KMS-11 (cell line): ENCODE data around the gene FBXO5.

ENCODE experiments used
- H2AFZ ChIP-seq: fragments of 200-600 bp; sonication (generic); 2 replicates; pipeline ENCODE4 v1.6.1; 2016; ENCODE audit warnings: antibody characterized with exemption, mixed run types, low read depth
- H3K27ac ChIP-seq: fragments of 200-600 bp; sonication (generic); 2 replicates; pipeline ENCODE4 v1.6.1; 2016; ENCODE audit warnings: mild to moderate bottlenecking, mixed run types
- H3K27me3 ChIP-seq: fragments of 200-600 bp; sonication (generic); 2 replicates; pipeline ENCODE4 v1.6.1; 2017; ENCODE audit warnings: mild to moderate bottlenecking, low read depth, mixed run types, moderate library complexity; ENCODE audit not compliant: insufficient read depth
- H3K36me3 ChIP-seq: fragments of 200-600 bp; sonication (generic); 2 replicates; pipeline ENCODE4 v1.6.1; 2017; ENCODE audit warnings: mild to moderate bottlenecking, mixed run types; ENCODE audit not compliant: insufficient read depth
- H3K4me1 ChIP-seq: fragments of 200-600 bp; sonication (generic); 2 replicates; pipeline ENCODE4 v1.6.1; 2016; ENCODE audit warnings: mild to moderate bottlenecking, low read depth, mixed run types; ENCODE audit not compliant: poor library complexity, severe bottlenecking
- H3K4me2 ChIP-seq: fragments of 200-600 bp; sonication (generic); 2 replicates; pipeline ENCODE4 v1.7.0; 2016; ENCODE audit warnings: mild to moderate bottlenecking, mixed run types
- H3K4me3 ChIP-seq: fragments of 200-600 bp; sonication (generic); IDR thresholded peaks from 2 replicates; pipeline ENCODE4 v1.6.1; 2017; ENCODE audit warnings: low read depth, low read length, mixed read lengths; ENCODE audit not compliant: insufficient read depth
- H3K79me2 ChIP-seq: fragments of 200-600 bp; sonication (generic); 2 replicates; pipeline ENCODE4 v1.6.1; 2016; ENCODE audit warnings: low read depth, mixed run types; ENCODE audit not compliant: insufficient read depth
- H3K9ac ChIP-seq: fragments of 200-600 bp; sonication (generic); 2 replicates; pipeline ENCODE4 v1.6.1; 2016; ENCODE audit warnings: mild to moderate bottlenecking, mixed run types
- H4K20me1 ChIP-seq: fragments of 200-600 bp; sonication (generic); 2 replicates; pipeline ENCODE4 v1.6.1; 2016; ENCODE audit warnings: mild to moderate bottlenecking, mixed run types; ENCODE audit not compliant: insufficient read depth
- TF ChIP-seq, protein P1 (sequence below): fragments of 200-600 bp; sonication (generic); conservative IDR thresholded peaks from 2 replicates; pipeline ENCODE4 v1.6.1; 2017; ENCODE audit warnings: low read depth, mild to moderate bottlenecking, antibody characterized with exemption, low read length, moderate library complexity, mixed read lengths

FBXO5 gene

DNA sequence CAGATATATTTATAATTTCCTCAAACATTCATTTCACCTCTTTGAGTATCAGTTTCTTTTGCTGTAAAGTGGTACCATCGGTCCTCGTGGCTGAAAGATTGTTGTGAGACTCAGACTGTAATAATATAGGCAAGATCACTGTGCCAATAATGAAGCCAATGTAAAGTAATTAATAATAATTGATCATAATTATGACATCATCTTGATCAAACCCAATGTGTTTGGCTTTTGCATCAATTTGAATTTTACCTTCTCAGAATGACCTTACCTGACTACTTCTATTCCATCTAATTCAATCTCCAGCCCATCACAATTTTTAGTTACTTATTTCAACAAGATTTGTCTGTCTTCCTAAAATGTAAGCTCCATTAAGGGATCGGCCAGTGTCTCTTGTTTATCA is 35.5 kb upstream of the FBXO5 start:
- H3K27me3 ChIP-seq, result no peaks in the 10 kb centered on the region
- H3K27ac ChIP-seq, result no peak overlapping the region
- H4K20me1 ChIP-seq, result no peaks in the 10 kb centered on the region
- H3K4me3 ChIP-seq, result no peak overlapping the region
- no peaks in the 10 kb centered on the region for H3K4me1 ChIP-seq
- no peaks in the 10 kb centered on the region for H3K36me3 ChIP-seq
- no peaks in the 10 kb centered on the region for H3K79me2 ChIP-seq
- no peak overlapping the region for H3K4me2 ChIP-seq
- TF ChIP-seq, protein P1, sequence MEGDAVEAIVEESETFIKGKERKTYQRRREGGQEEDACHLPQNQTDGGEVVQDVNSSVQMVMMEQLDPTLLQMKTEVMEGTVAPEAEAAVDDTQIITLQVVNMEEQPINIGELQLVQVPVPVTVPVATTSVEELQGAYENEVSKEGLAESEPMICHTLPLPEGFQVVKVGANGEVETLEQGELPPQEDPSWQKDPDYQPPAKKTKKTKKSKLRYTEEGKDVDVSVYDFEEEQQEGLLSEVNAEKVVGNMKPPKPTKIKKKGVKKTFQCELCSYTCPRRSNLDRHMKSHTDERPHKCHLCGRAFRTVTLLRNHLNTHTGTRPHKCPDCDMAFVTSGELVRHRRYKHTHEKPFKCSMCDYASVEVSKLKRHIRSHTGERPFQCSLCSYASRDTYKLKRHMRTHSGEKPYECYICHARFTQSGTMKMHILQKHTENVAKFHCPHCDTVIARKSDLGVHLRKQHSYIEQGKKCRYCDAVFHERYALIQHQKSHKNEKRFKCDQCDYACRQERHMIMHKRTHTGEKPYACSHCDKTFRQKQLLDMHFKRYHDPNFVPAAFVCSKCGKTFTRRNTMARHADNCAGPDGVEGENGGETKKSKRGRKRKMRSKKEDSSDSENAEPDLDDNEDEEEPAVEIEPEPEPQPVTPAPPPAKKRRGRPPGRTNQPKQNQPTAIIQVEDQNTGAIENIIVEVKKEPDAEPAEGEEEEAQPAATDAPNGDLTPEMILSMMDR, result no peak
- H3K9ac ChIP-seq, result no peak overlapping the region
- H2AFZ ChIP-seq, result no peak overlapping the region

DNA sequence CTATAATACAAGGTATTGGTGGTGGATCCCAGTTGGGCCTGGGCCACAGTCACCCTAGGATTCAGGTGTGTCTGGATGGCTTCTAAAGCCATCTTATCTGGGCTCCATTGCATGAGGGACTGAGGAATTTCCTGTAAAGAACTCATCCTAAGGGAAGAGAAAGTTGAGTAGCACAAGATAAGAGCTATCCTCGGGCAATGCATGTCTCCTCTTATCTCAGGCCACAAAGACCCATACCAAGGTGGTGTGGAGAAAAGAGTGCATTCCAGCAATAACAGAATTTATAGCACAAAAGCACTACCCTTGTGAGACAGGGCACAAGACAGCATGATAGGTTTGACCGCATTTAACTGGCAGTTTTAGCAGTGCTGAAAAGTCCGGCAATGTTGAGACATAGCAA is 34.0 kb upstream of the FBXO5 start:
- no peaks in the 10 kb centered on the region for H4K20me1 ChIP-seq
- no peak overlapping the region for H3K9ac ChIP-seq
- no peak overlapping the region for H3K27ac ChIP-seq
- H3K4me1 ChIP-seq, result no peaks in the 10 kb centered on the region
- no peak overlapping the region for H3K4me3 ChIP-seq
- no peak overlapping the region for H2AFZ ChIP-seq
- H3K4me2 ChIP-seq, result no peak overlapping the region
- H3K79me2 ChIP-seq, result no peaks in the 10 kb centered on the region
- H3K27me3 ChIP-seq, result no peaks in the 10 kb centered on the region
- H3K36me3 ChIP-seq, result no peaks in the 10 kb centered on the region
- TF ChIP-seq, protein P1, result no peak

DNA sequence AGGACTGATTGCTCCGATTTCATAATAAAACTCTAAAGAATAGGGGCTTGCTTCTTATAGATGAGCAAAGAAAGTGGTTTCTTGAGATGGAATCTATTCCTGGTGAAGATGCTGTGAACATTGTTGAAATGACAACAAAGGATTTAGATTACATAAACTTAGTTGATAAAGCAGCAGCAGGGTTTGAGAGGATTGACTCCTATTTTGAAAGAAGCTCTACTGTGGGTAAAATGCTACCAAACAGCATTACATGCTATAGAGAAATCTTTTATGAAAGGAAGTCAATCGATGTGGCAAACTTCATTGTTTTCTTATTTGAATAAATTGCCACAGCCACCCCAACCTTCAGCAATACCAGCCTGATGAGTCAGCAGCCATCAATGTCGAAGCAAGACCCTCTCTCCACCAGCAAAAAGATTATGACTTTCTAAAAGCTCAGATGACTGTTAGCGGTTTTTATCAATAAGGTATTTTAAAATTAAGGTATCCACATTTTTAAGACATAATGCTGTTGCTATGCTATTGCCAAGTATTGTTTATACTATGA is 32.3 kb upstream of the FBXO5 start:
- no peak overlapping the region for H3K4me2 ChIP-seq
- no peaks in the 10 kb centered on the region for H3K27me3 ChIP-seq
- no peaks in the 10 kb centered on the region for H4K20me1 ChIP-seq
- no peak overlapping the region for H3K9ac ChIP-seq
- no peak overlapping the region for H3K27ac ChIP-seq
- TF ChIP-seq, protein P1, result no peak
- no peaks in the 10 kb centered on the region for H3K79me2 ChIP-seq
- H3K4me1 ChIP-seq, result no peaks in the 10 kb centered on the region
- H3K36me3 ChIP-seq, result no peaks in the 10 kb centered on the region
- H3K4me3 ChIP-seq, result no peak overlapping the region
- no peak overlapping the region for H2AFZ ChIP-seq

DNA sequence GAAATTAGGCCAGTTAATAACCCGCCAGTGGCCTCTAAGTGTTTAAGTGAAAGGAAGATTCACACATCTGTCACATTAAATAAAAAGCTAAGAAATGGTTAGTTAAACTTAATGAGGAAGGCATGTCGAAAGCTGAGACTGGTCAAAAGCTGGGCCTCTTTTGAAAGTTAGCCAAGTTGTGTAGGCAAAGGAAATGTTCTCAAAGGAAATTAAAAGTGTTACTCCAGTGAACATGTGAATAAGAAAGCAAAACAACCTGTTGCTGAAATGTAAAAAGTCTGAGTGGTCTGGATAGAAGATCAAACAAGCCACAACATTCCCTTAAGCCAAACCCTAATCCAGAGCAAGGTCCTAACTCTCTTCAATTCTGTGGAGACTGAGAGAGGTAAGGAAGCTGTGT is 30.6 kb upstream of the FBXO5 start:
- Histone ChIP-seq H3K9ac (no peak overlapping the region), H4K20me1 (no peaks in the 10 kb centered on the region), H3K4me3 (no peak overlapping the region), H3K27me3 (no peaks in the 10 kb centered on the region), H2AFZ (no peak overlapping the region), H3K4me1 (no peaks in the 10 kb centered on the region), H3K36me3 (no peaks in the 10 kb centered on the region), H3K4me2 (no peak overlapping the region), H3K27ac (no peak overlapping the region), H3K79me2 (no peaks in the 10 kb centered on the region)
- TF ChIP-seq, protein P1, result no peak
